GM12872 (cell line): ENCODE measurements around the gene CDH4.

Source experiments
- TF ChIP-seq, protein P1 (sequence below): IDR thresholded peaks from 3 replicates; pipeline ENCODE4 v1.5.1; 2011; ENCODE audit warnings: low read depth, mild to moderate bottlenecking, low read length, moderate library complexity; ENCODE audit not compliant: insufficient read depth

CDH4 gene

GRCh38 chr20:61785567-61785816 lies 533.4 kb downstream of the CDH4 start:
- TF ChIP-seq, protein P1, sequence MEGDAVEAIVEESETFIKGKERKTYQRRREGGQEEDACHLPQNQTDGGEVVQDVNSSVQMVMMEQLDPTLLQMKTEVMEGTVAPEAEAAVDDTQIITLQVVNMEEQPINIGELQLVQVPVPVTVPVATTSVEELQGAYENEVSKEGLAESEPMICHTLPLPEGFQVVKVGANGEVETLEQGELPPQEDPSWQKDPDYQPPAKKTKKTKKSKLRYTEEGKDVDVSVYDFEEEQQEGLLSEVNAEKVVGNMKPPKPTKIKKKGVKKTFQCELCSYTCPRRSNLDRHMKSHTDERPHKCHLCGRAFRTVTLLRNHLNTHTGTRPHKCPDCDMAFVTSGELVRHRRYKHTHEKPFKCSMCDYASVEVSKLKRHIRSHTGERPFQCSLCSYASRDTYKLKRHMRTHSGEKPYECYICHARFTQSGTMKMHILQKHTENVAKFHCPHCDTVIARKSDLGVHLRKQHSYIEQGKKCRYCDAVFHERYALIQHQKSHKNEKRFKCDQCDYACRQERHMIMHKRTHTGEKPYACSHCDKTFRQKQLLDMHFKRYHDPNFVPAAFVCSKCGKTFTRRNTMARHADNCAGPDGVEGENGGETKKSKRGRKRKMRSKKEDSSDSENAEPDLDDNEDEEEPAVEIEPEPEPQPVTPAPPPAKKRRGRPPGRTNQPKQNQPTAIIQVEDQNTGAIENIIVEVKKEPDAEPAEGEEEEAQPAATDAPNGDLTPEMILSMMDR = no peak

DNA sequence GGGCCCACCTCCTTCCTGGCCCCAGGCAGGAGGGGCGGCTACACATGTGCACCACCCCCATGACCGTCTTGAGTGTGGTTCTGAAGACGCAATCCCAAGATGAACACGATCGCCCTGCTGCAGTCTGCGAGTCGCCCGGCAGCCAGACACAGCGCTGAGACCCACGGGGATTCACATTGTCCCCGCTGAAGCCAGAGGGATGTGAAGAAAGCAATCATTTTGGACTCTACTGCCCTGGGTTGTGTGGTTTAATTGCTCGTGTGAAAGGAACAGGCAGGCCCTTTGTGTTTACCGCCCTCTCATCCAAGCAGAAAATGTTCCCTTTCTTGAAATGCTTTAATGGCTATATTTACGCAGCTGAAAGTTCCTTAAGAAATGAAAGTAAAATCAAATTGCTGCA lies 534.2 kb downstream of the CDH4 start:
- TF ChIP-seq, protein P1 = no peak

GRCh38 chr20:61788343-61788742 lies 536.3 kb downstream of the CDH4 start:
- TF ChIP-seq, protein P1 = no peak

DNA sequence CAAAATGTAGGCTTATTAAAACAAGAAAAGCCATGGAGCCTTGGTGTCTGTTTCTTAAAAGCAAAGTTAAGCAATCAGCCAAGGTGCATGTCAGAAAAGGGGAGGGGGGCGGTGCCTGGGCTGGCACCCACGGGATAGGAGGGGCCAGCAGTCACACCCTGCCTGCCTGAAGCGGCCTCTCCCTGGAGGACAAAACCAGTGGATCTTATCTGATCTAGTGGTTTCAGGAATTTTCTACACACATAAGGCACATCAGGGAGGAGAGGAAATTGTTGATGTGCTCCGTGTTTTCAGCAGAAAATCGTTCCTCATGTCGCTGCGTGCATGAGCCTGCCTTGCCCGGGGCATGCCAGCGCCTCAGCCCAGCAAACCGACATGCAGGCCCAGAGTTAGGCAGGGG lies 537.3 kb downstream of the CDH4 start:
- TF ChIP-seq, protein P1 = no peak

DNA sequence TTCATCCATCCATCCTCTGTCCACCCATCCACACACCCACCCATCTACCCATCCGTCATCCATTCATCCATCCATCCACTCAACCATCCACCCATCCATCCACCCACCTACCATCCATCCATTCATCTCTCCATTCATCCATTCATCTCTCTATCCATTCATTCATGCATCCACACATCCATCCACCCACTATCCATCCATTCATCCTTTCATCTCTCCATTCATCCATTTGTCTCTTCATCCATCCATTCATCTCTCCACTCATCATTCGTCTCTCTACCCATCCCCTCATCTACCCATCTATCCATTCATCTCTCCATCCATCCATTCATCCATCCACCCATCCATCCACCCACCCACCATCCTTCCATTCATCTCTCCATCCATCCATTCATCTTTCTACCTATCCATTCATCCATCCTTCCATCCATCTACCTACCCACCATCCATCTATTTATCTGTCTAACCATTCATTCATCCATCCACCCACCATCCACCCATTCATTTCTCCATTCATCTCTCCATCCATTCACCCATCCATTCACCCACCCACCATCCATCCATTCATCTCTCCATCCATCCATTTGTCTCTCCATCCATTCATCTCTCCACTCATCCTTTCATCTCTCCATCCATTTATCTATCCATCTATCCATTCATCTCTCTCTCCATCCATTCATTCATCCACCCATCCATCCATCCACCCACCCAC lies 538.2 kb downstream of the CDH4 start:
- TF ChIP-seq, protein P1 = no peak

GRCh38 chr20:61791995-61792394 lies 539.9 kb downstream of the CDH4 start:
- TF ChIP-seq, protein P1 = no peak

DNA sequence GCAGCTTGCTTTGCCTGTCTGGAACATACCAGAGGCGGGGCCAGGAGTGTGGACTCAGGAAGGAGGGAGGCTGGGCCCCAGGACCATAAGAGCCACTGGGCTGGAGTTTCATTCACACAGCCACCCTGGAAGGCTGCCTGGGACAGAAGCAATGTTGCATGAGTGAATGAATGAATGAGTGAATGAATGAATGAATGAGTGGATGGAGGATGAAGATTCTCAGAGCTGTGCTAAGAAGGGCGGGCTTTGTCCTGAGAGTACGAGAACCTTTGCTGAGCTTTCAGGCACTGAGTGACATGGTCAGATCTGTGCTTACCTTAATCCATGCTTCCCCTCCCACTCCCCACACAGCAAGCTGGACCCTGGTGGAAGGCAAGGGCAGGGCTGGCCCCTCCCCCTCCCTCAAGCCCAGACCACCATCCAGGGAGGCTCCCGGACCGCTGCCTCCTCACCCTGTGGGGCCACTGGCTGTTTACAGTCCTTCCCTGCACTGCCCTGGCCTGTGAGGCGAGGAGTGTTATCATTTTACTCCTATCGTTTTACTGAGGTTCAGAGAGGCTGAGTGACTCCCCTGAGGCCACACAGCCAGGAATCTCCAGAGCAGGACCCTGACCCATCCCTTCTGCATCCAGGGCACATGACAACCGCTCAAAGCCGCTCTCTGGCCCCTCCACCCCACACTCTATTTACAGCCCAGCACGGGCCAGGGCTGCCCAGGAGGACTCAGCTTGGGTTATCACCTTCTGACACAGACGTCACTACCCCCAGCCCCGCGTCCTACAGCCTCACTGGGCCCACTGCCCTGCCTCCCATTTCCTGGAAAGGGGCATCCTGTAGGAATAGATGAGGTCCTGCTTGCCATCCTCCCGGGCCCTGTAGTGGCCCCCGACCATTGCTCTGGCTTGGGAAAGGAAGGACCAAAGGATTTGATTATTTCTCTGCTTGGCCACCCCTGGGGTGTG lies 543.9 kb downstream of the CDH4 start:
- TF ChIP-seq, protein P1 = no peak
